Measurements from ENCODE around the gene NSMF.

NSMF gene

GRCh38 chr9:137452761-137453642 lies 6.1 kb downstream of the NSMF start:
- TF ChIP-seq CTCF (IDR thresholded peaks at IDR 0.05) = no peak

GRCh38 chr9:137452006-137452760 lies 7.0 kb downstream of the NSMF start:
- TF ChIP-seq CTCF (IDR thresholded peaks at IDR 0.05) = no peak

GRCh38 chr9:137449931-137450538 lies 9.1 kb downstream of the NSMF start:
- TF ChIP-seq CTCF (IDR thresholded peaks at IDR 0.05) = no peak

- TF ChIP-seq CTCF (IDR thresholded peaks at IDR 0.05) = no peak
Measured at GRCh38 chr9:137449081-137449844, 9.9 kb downstream of the NSMF start.

- TF ChIP-seq CTCF (IDR thresholded peaks at IDR 0.05) = no peak
Measured at GRCh38 chr9:137448602-137448962, 10.6 kb downstream of the NSMF start.

GRCh38 chr9:137447722-137448601 lies 11.2 kb downstream of the NSMF start:
- TF ChIP-seq CTCF (IDR thresholded peaks at IDR 0.05) = no peak
